ENCODE data around the gene GNG12.

Gene GNG12

GRCh38 chr1:67689267-67690017 is 143.8 kb downstream of the GNG12 start:
- H3K27me3 ChIP-seq (ENCODE audit: control insufficient read depth in 2 of 2, insufficient read depth in 2 of 2, low read length in 2 of 2) = no peaks in the 10 kb centered on the region
- peaks cover 12 to 18% of the 10 kb centered on the region in 2 donors for H3K4me1 ChIP-seq (ENCODE audit: control insufficient read depth in 2 of 2, insufficient read depth in 2 of 2, low read length in 2 of 2)
- peaks cover 12 to 17% of the 10 kb centered on the region in 2 donors for H3K36me3 ChIP-seq (ENCODE audit: control insufficient read depth in 2 of 2, insufficient read depth in 2 of 2, low read length in 2 of 2)
- H3K4me3 ChIP-seq (ENCODE audit: low read length in 2 of 2) = no peak overlapping the region
- H3K27ac ChIP-seq (ENCODE audit: low read depth in 2 of 2, low read length in 2 of 2) = no peak overlapping the region
- H3K9me3 ChIP-seq (ENCODE audit: control insufficient read depth in 2 of 2, low read length in 2 of 2) = no peaks in the 10 kb centered on the region
- no peak overlapping the region for H3K9ac ChIP-seq (ENCODE audit: low read depth in 1 of 2, low read length in 2 of 2)

DNA sequence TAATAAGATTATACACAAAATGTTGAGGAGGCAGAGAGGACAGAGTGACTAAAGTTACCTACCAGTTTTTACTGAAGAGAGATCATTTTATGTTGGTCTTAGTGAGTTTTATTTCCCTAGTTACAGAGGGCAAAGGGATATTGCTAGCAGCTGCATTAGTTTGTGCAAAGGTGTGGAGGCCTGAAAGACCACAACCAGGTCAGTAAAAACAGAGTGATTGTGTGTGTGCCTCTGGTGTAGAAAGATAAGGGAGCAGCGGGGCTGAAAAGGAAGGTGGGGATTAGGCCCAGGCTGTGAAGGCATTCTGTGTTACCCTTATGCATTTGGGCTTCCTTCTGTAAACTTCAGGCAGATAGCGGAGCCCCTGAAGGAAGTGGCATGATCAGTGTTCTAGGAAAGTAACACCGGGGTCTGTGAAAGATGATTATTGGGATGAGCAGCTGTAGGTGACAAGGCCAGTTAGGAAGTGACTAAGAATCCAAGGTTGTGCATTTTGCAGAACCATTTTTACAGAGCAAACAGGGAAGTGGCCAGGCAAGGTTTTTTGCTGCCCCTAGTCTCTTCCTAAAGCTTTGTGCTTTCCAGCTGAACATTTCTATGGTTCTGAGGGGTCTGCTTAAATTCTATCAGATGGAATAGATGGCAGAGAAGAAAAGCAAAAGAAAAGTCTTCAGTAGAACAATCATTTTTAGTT is 144.6 kb downstream of the GNG12 start:
- peaks cover 18 to 25% of the 10 kb centered on the region in 2 donors for H3K4me1 ChIP-seq (ENCODE audit: control insufficient read depth in 2 of 2, insufficient read depth in 2 of 2, low read length in 2 of 2)
- no peak overlapping the region for H3K27ac ChIP-seq (ENCODE audit: low read depth in 2 of 2, low read length in 2 of 2)
- no peak overlapping the region for H3K9ac ChIP-seq (ENCODE audit: low read depth in 1 of 2, low read length in 2 of 2)
- H3K27me3 ChIP-seq (ENCODE audit: control insufficient read depth in 2 of 2, insufficient read depth in 2 of 2, low read length in 2 of 2) = no peaks in the 10 kb centered on the region
- no peak overlapping the region for H3K4me3 ChIP-seq (ENCODE audit: low read length in 2 of 2)
- H3K36me3 ChIP-seq (ENCODE audit: control insufficient read depth in 2 of 2, insufficient read depth in 2 of 2, low read length in 2 of 2) = peaks cover 12 to 17% of the 10 kb centered on the region in 2 donors
- no peaks in the 10 kb centered on the region for H3K9me3 ChIP-seq (ENCODE audit: control insufficient read depth in 2 of 2, low read length in 2 of 2)

DNA sequence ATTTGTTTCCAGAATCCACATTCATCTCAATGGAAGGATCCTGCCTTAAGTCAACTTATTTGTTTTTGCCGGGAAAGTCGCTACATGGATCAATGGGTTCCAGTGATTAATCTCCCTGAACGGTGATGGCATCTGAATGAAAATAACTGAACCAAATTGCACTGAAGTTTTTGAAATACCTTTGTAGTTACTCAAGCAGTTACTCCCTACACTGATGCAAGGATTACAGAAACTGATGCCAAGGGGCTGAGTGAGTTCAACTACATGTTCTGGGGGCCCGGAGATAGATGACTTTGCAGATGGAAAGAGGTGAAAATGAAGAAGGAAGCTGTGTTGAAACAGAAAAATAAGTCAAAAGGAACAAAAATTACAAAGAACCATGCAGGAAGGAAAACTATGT is 145.6 kb downstream of the GNG12 start:
- H3K9ac ChIP-seq (ENCODE audit: low read depth in 1 of 2, low read length in 2 of 2) = no peak overlapping the region

GRCh38 chr1:67687198-67687545 is 146.1 kb downstream of the GNG12 start:
- Histone ChIP-seq H3K27ac (ENCODE audit: low read depth in 2 of 2, low read length in 2 of 2) (peak overlapping the region; percentile 91 to 94), H3K9ac (ENCODE audit: low read depth in 1 of 2, low read length in 2 of 2) (peak overlapping the region in 1 of 2 donors; percentile 96), H3K9me3 (ENCODE audit: control insufficient read depth in 2 of 2, low read length in 2 of 2) (no peaks in the 10 kb centered on the region), H3K4me3 (ENCODE audit: low read length in 2 of 2) (peak overlapping the region; percentile 79 to 92), H3K4me1 (ENCODE audit: control insufficient read depth in 2 of 2, insufficient read depth in 2 of 2, low read length in 2 of 2) (peaks cover 18 to 31% of the 10 kb centered on the region in 2 donors), H3K36me3 (ENCODE audit: control insufficient read depth in 2 of 2, insufficient read depth in 2 of 2, low read length in 2 of 2) (peaks cover 12 to 17% of the 10 kb centered on the region in 2 donors), H3K27me3 (ENCODE audit: control insufficient read depth in 2 of 2, insufficient read depth in 2 of 2, low read length in 2 of 2) (no peaks in the 10 kb centered on the region)

More for the DNA sequence above, 145.6 kb downstream of the GNG12 start:
- Histone ChIP-seq H3K4me1 (ENCODE audit: control insufficient read depth in 2 of 2, insufficient read depth in 2 of 2, low read length in 2 of 2) (peaks cover 18 to 31% of the 10 kb centered on the region in 2 donors), H3K36me3 (ENCODE audit: control insufficient read depth in 2 of 2, insufficient read depth in 2 of 2, low read length in 2 of 2) (peaks cover 12 to 17% of the 10 kb centered on the region in 2 donors), H3K9me3 (ENCODE audit: control insufficient read depth in 2 of 2, low read length in 2 of 2) (no peaks in the 10 kb centered on the region), H3K4me3 (ENCODE audit: low read length in 2 of 2) (peak overlapping the region in 1 of 2 donors; percentile 4), H3K27ac (ENCODE audit: low read depth in 2 of 2, low read length in 2 of 2) (no peak overlapping the region), H3K27me3 (ENCODE audit: control insufficient read depth in 2 of 2, insufficient read depth in 2 of 2, low read length in 2 of 2) (no peaks in the 10 kb centered on the region)

DNA sequence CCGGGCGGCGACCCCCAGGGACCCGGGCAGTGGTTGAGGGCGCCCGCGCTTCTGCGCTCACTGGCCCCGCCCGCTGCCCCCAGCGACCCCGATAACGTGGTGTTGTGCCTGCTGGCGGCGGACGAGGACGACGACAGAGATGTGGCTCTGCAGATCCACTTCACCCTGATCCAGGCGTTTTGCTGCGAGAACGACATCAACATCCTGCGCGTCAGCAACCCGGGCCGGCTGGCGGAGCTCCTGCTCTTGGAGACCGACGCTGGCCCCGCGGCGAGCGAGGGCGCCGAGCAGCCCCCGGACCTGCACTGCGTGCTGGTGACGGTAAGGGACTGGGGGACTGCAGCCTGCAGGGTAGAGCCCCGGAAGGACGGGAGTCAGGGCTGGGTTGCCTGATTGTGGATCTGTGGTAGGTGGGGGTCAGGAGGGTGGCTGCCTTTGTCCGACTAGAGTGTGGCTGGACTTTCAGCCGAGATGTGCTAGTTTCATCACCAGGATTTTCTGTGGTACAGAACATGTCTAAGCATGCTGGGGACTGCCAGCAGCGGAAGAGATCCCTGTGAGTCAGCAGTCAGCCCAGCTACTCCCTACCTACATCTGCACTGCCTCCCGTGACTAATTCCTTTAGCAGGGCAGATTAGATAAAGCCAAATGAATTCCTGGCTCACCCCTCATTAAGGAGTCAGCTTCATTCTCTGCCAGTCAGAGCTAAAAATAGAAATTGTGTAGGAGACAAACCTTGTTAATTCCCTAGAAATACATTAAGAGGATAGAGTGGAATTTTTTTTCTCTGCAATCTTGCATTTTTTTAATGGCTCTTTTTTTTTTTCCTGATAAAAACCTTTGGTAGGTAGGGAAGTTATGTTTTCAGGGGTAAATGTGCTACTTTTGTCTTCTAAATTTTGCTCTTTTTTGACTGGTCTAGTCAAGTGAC is 146.7 kb downstream of the GNG12 start:
- Histone ChIP-seq H3K9me3 (ENCODE audit: control insufficient read depth in 2 of 2, low read length in 2 of 2) (no peaks in the 10 kb centered on the region), H3K9ac (ENCODE audit: low read depth in 1 of 2, low read length in 2 of 2) (peak overlapping the region; percentile 92 to 96), H3K4me1 (ENCODE audit: control insufficient read depth in 2 of 2, insufficient read depth in 2 of 2, low read length in 2 of 2) (peaks cover 18 to 31% of the 10 kb centered on the region in 2 donors), H3K27ac (ENCODE audit: low read depth in 2 of 2, low read length in 2 of 2) (peak overlapping the region; percentile 91 to 94), H3K4me3 (ENCODE audit: low read length in 2 of 2) (peak overlapping the region; percentile 79 to 92), H3K27me3 (ENCODE audit: control insufficient read depth in 2 of 2, insufficient read depth in 2 of 2, low read length in 2 of 2) (no peaks in the 10 kb centered on the region), H3K36me3 (ENCODE audit: control insufficient read depth in 2 of 2, insufficient read depth in 2 of 2, low read length in 2 of 2) (peaks cover 12 to 17% of the 10 kb centered on the region in 2 donors)

- Histone ChIP-seq H3K4me3 (ENCODE audit: low read length in 2 of 2) (peak overlapping the region; percentile 79 to 92), H3K36me3 (ENCODE audit: control insufficient read depth in 2 of 2, insufficient read depth in 2 of 2, low read length in 2 of 2) (peaks cover 12 to 17% of the 10 kb centered on the region in 2 donors), H3K27me3 (ENCODE audit: control insufficient read depth in 2 of 2, insufficient read depth in 2 of 2, low read length in 2 of 2) (no peaks in the 10 kb centered on the region), H3K9ac (ENCODE audit: low read depth in 1 of 2, low read length in 2 of 2) (peak overlapping the region; percentile 92 to 96), H3K9me3 (ENCODE audit: control insufficient read depth in 2 of 2, low read length in 2 of 2) (no peaks in the 10 kb centered on the region), H3K4me1 (ENCODE audit: control insufficient read depth in 2 of 2, insufficient read depth in 2 of 2, low read length in 2 of 2) (peaks cover 18 to 31% of the 10 kb centered on the region in 2 donors), H3K27ac (ENCODE audit: low read depth in 2 of 2, low read length in 2 of 2) (peak overlapping the region; percentile 91 to 94)
These were observed 147.6 kb downstream of the GNG12 start for GRCh38 chr1:67685558-67686266.

- H3K36me3 ChIP-seq (ENCODE audit: control insufficient read depth in 2 of 2, insufficient read depth in 2 of 2, low read length in 2 of 2) = peaks cover 12 to 17% of the 10 kb centered on the region in 2 donors
- peak within 1 kb of the TSS; percentile 91 to 94 for H3K27ac ChIP-seq (ENCODE audit: low read depth in 2 of 2, low read length in 2 of 2)
- no peaks in the 10 kb centered on the region for H3K9me3 ChIP-seq (ENCODE audit: control insufficient read depth in 2 of 2, low read length in 2 of 2)
- peak within 1 kb of the TSS; percentile 92 to 96 for H3K9ac ChIP-seq (ENCODE audit: low read depth in 1 of 2, low read length in 2 of 2)
- H3K4me3 ChIP-seq (ENCODE audit: low read length in 2 of 2) = peak within 1 kb of the TSS; percentile 79 to 92
- H3K4me1 ChIP-seq (ENCODE audit: control insufficient read depth in 2 of 2, insufficient read depth in 2 of 2, low read length in 2 of 2) = peaks cover 18 to 31% of the 10 kb centered on the region in 2 donors
- H3K27me3 ChIP-seq (ENCODE audit: control insufficient read depth in 2 of 2, insufficient read depth in 2 of 2, low read length in 2 of 2) = no peaks in the 10 kb centered on the region
These were observed 148.2 kb downstream of the GNG12 start, which contains the start of gene GADD45A for GRCh38 chr1:67685067-67685557. GADD45A (plus strand) TSS chr1:67685201; CDS start chr1:67685495, 294 bp downstream.

DNA sequence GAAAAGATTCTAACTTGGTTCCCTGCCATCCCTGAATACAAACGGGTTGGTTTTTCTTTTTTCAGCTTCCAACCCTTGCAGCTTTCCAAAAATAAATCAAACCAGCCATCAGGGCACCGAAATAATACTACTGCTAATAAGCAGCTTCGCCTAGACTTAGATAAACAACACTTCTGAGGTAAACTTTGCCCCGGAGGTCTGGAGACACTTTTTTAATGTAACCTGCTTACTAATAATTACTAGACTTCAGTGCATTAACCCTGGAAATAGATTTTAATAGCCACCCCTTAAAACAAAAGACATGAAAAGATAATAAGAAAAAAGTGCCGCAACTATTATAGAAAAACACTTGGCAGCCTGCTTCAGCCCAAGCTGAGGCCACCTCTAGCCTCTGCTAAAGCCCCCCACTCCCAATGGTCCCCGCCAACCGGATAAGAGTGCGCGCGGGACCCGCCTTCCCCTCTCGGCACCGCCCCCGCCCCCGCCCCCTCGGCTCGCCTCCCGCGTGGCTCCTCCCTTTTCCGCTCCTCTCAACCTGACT is 148.7 kb downstream of the GNG12 start:
- peak overlapping the region; percentile 65 to 94 for H3K27ac ChIP-seq (ENCODE audit: low read depth in 2 of 2, low read length in 2 of 2)
- peaks cover 12 to 15% of the 10 kb centered on the region in 2 donors for H3K36me3 ChIP-seq (ENCODE audit: control insufficient read depth in 2 of 2, insufficient read depth in 2 of 2, low read length in 2 of 2)
- peak overlapping the region; percentile 24 to 47 for H3K9ac ChIP-seq (ENCODE audit: low read depth in 1 of 2, low read length in 2 of 2)
- peaks cover 18 to 31% of the 10 kb centered on the region in 2 donors for H3K4me1 ChIP-seq (ENCODE audit: control insufficient read depth in 2 of 2, insufficient read depth in 2 of 2, low read length in 2 of 2)
- no peaks in the 10 kb centered on the region for H3K27me3 ChIP-seq (ENCODE audit: control insufficient read depth in 2 of 2, insufficient read depth in 2 of 2, low read length in 2 of 2)
- no peaks in the 10 kb centered on the region for H3K9me3 ChIP-seq (ENCODE audit: control insufficient read depth in 2 of 2, low read length in 2 of 2)
- H3K4me3 ChIP-seq (ENCODE audit: low read length in 2 of 2) = peak overlapping the region; percentile 52 to 70

Data from mucosa of rectum (tissue), 2 donors.